Measurements from ENCODE around the gene SLC26A6. TPM values are rescaled to one million over a fixed set of nuclear protein-coding genes. Genes with fewer than 3 reads are reported as not detected.
A peak's percentile ranks its signal among the peaks of the same experiment; 100 is the strongest.

Gene SLC26A6
- total RNA-seq, 1 experiment from 2014 or later: 54.7 TPM

DNA sequence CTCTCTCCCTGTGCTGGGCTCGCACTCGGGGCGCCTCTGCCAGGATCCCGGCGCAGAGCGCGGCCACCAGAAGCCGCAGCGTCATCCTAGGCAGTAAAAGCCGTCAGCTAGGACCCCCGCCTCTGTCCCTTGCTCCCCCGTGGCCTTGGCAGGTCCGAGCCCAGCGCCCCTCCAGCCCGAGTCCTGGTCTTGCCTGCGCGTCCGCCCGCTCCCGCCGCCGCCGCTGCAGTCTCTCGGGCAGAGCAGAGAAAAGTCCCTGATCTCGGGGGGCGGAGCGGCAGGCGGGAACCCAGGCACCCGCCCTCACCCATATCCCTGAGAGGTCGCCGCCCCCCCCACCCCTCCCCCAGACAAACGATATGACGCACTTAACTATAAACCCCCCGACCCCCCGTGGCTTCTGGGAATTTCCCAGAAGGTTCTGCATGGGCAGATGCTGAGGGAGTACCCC is 40.2 kb downstream of the SLC26A6 start, which contains the start of gene COL7A1:
TSS of gene COL7A1 (minus strand) at position 255 of the 451 bp plus-strand sequence. CDS start at position 85, 170 bp downstream.
- H3K27ac Mint-ChIP-seq (ENCODE audit: unreplicated experiment): peak within 1 kb of the TSS; percentile 34
- no peak within 1 kb of the TSS for H3K4me3 Mint-ChIP-seq (ENCODE audit: unreplicated experiment)
- POLR2A ChIA-PET: no interaction called here

DNA sequence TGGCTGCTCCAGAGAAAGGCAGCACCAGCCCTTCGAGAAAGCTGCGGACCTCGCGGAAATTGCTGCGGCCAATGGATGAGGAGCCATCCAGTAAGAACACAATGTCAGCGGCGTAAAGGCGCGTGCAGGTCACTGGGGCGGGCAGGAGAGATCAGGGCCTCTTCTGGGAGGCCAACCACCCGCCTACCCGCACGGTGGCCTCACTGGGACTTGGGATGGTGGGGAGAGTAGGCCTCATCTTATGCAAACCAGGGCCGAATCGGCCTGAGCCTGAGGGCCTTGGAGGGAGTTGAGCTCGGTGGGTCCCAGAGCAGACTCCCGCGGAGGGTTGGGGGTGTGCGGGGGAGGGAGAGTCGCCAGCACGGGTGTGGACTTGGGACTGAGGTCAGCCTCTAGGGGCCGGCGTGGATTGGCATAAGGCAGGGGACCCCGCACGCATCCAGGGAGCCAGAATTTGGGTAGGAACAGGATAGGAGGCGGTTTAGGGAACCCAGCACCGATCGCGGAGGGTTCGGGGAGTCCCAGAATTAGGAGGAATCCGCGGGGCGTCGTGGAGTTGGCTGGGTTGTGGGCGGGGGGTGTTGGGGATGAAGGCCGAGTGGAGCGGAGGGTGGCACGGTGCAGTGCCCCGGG is 40.7 kb downstream of the SLC26A6 start:
- Histone ChIP-seq H3K36me3 (ENCODE audit: control insufficient read depth, insufficient read depth, low read length) (no peaks in the 10 kb centered on the region), H3K27me3 (replicated peaks; ENCODE audit: control insufficient read depth, insufficient read depth, low read length) (no peaks in the 10 kb centered on the region), H3K4me1 (peaks cover 12% of the 10 kb centered on the region), H3K9me3 (no peaks in the 10 kb centered on the region), H3K4me3 (ENCODE audit: low read depth, low read length) (no peak overlapping the region)
- H3K36me3 Mint-ChIP-seq (ENCODE audit: insufficient read depth, unreplicated experiment): peaks cover 16% of the 10 kb centered on the region
- ChIA-PET CTCF (no interaction called here), POLR2A (no interaction called here)
- no peak for DNase-seq
- H3K27me3 Mint-ChIP-seq (ENCODE audit: insufficient read depth, unreplicated experiment): no peaks in the 10 kb centered on the region
- TF ChIP-seq, protein P1, sequence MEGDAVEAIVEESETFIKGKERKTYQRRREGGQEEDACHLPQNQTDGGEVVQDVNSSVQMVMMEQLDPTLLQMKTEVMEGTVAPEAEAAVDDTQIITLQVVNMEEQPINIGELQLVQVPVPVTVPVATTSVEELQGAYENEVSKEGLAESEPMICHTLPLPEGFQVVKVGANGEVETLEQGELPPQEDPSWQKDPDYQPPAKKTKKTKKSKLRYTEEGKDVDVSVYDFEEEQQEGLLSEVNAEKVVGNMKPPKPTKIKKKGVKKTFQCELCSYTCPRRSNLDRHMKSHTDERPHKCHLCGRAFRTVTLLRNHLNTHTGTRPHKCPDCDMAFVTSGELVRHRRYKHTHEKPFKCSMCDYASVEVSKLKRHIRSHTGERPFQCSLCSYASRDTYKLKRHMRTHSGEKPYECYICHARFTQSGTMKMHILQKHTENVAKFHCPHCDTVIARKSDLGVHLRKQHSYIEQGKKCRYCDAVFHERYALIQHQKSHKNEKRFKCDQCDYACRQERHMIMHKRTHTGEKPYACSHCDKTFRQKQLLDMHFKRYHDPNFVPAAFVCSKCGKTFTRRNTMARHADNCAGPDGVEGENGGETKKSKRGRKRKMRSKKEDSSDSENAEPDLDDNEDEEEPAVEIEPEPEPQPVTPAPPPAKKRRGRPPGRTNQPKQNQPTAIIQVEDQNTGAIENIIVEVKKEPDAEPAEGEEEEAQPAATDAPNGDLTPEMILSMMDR (IDR thresholded peaks at IDR 0.05; ENCODE audit: insufficient read depth in 1 of 2, low read depth in 1 of 2, low read length in 1 of 2, severe bottlenecking in 1 of 2, unreplicated experiment in 1 of 2): no peak
- H3K9me3 Mint-ChIP-seq (ENCODE audit: unreplicated experiment): no peaks in the 10 kb centered on the region
- H3K4me1 Mint-ChIP-seq (ENCODE audit: low read depth, unreplicated experiment): peaks cover 12% of the 10 kb centered on the region
- H3K4me3 Mint-ChIP-seq (ENCODE audit: unreplicated experiment): no peak overlapping the region
- intact Hi-C loops (cut with micrococcal nuclease; ENCODE audit: unreplicated experiment): no loop called here
- no peak overlapping the region for H3K27ac Mint-ChIP-seq (ENCODE audit: unreplicated experiment)
- no TSS peak for BruUV-seq (replicated peaks)

More for the DNA sequence above, 40.2 kb downstream of the SLC26A6 start, which contains the start of gene COL7A1:
- intact Hi-C loops (cut with micrococcal nuclease; ENCODE audit: unreplicated experiment): no loop called here
- Mint-ChIP-seq H3K36me3 (ENCODE audit: insufficient read depth, unreplicated experiment) (peaks cover 22% of the 10 kb centered on the region), H3K9me3 (ENCODE audit: unreplicated experiment) (no peaks in the 10 kb centered on the region), H3K27me3 (ENCODE audit: insufficient read depth, unreplicated experiment) (no peaks in the 10 kb centered on the region), H3K4me1 (ENCODE audit: low read depth, unreplicated experiment) (peaks cover 7% of the 10 kb centered on the region)
- Histone ChIP-seq H3K4me1 (peaks cover 12% of the 10 kb centered on the region), H3K27me3 (replicated peaks; ENCODE audit: control insufficient read depth, insufficient read depth, low read length) (no peaks in the 10 kb centered on the region), H3K4me3 (ENCODE audit: low read depth, low read length) (no peak within 1 kb of the TSS), H3K9me3 (no peaks in the 10 kb centered on the region), H3K36me3 (ENCODE audit: control insufficient read depth, insufficient read depth, low read length) (no peaks in the 10 kb centered on the region)
- TF ChIP-seq, protein P1 (IDR thresholded peaks at IDR 0.05; ENCODE audit: insufficient read depth in 1 of 2, low read depth in 1 of 2, low read length in 1 of 2, severe bottlenecking in 1 of 2, unreplicated experiment in 1 of 2): no peak
- no peak for DNase-seq
- no TSS peak for BruUV-seq (replicated peaks)
- CTCF ChIA-PET: no interaction called here

DNA sequence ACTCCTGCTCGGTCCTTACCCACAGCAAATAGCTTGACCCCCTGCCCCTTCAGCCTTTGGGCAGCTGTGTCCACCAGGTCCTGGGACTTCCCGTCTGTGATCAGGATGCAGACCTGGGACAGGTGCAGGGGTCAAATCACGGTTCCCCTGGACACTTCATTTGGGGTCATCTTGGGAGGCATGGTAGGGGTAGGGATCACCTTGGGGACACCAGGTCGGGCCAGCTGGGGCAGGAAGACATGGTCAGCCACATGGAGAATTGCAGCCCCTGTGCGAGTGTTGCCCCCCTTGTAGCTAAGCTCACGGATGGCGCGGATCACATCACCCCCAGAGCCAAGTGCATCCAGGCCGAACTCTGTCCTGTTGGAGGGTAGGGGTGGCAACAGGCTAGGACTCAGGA is 41.9 kb downstream of the SLC26A6 start:
- no peaks in the 10 kb centered on the region for H3K27me3 ChIP-seq (replicated peaks; ENCODE audit: control insufficient read depth, insufficient read depth, low read length)
- H3K4me3 ChIP-seq (ENCODE audit: low read depth, low read length): no peak overlapping the region
- H3K4me1 Mint-ChIP-seq (ENCODE audit: low read depth, unreplicated experiment): peaks cover 15% of the 10 kb centered on the region
- H3K27me3 Mint-ChIP-seq (ENCODE audit: insufficient read depth, unreplicated experiment): no peaks in the 10 kb centered on the region
- no peaks in the 10 kb centered on the region for H3K9me3 ChIP-seq
- H3K4me1 ChIP-seq: peaks cover 8% of the 10 kb centered on the region; the same call in 1 of the 2 replicates
- no peak overlapping the region for H3K4me3 Mint-ChIP-seq (ENCODE audit: unreplicated experiment)
- H3K36me3 Mint-ChIP-seq (ENCODE audit: insufficient read depth, unreplicated experiment): peaks cover 11% of the 10 kb centered on the region
- DNase-seq: no peak
- POLR2A ChIA-PET: no interaction called here
- TF ChIP-seq, protein P1 (IDR thresholded peaks at IDR 0.05; ENCODE audit: insufficient read depth in 1 of 2, low read depth in 1 of 2, low read length in 1 of 2, severe bottlenecking in 1 of 2, unreplicated experiment in 1 of 2): no peak
- intact Hi-C loops (cut with micrococcal nuclease; ENCODE audit: unreplicated experiment): no loop called here
- CTCF ChIA-PET: no interaction called here
- no peaks in the 10 kb centered on the region for H3K36me3 ChIP-seq (ENCODE audit: control insufficient read depth, insufficient read depth, low read length)
- no peak overlapping the region for H3K27ac Mint-ChIP-seq (ENCODE audit: unreplicated experiment)
- BruUV-seq (replicated peaks): no TSS peak
- no peaks in the 10 kb centered on the region for H3K9me3 Mint-ChIP-seq (ENCODE audit: unreplicated experiment)
